H9 (cell line): ENCODE measurements around the gene APOL6. TPM values are rescaled to one million over a fixed set of nuclear protein-coding genes. Genes with fewer than 3 reads are reported as not detected.

ENCODE experiments used
- DNase-seq: peaks from one replicate; pipeline ENCODE4 v3.0.0-alpha.2; 2017
- H2AFZ ChIP-seq: one replicate; pipeline ENCODE4 v1.6.1; 2013; ENCODE audit warnings: mild to moderate bottlenecking, low read length, control low read depth, moderate library complexity
- H2AK5ac ChIP-seq: 2 replicates; pipeline ENCODE4 v1.6.1; 2013; ENCODE audit warnings: low read length, control low read depth, mixed read lengths; ENCODE audit not compliant: insufficient read length
- H2BK120ac ChIP-seq: one replicate; pipeline ENCODE4 v1.6.1; 2013; ENCODE audit warnings: low read depth, mild to moderate bottlenecking, low read length, control low read depth, inconsistent platforms; ENCODE audit not compliant: poor library complexity, severe bottlenecking
- H2BK12ac ChIP-seq: 2 replicates; pipeline ENCODE4 v1.6.1; 2013; ENCODE audit warnings: low read length, control low read depth, mixed read lengths, low read depth; ENCODE audit not compliant: insufficient read length
- H2BK15ac ChIP-seq: 2 replicates; pipeline ENCODE4 v1.6.1; 2013; ENCODE audit warnings: low read depth, low read length, control low read depth
- H2BK20ac ChIP-seq: one replicate; pipeline ENCODE4 v1.6.1; 2013; ENCODE audit warnings: low read depth, mild to moderate bottlenecking, low read length, control low read depth, inconsistent platforms; ENCODE audit not compliant: poor library complexity, severe bottlenecking
- H2BK5ac ChIP-seq: 2 replicates; pipeline ENCODE4 v1.6.1; 2013; ENCODE audit warnings: low read length, control low read depth, mixed read lengths; ENCODE audit not compliant: insufficient read length
- H3K14ac ChIP-seq: 2 replicates; pipeline ENCODE4 v1.6.1; 2013; ENCODE audit warnings: low read length, control low read depth; ENCODE audit not compliant: insufficient read depth
- H3K18ac ChIP-seq: 2 replicates; pipeline ENCODE4 v1.6.1; 2013; ENCODE audit warnings: low read depth, mild to moderate bottlenecking, mixed read lengths, low read length, control low read depth; ENCODE audit not compliant: insufficient read length
- H3K23ac ChIP-seq: 2 replicates; pipeline ENCODE4 v1.6.1; 2013; ENCODE audit warnings: low read length, control low read depth, mixed read lengths, low read depth; ENCODE audit not compliant: insufficient read length
- H3K23me2 ChIP-seq: 2 replicates; pipeline ENCODE4 v1.6.1; 2013; ENCODE audit warnings: low read depth, mild to moderate bottlenecking, mixed read lengths, low read length, control low read depth; ENCODE audit not compliant: insufficient read length, poor library complexity, severe bottlenecking
- H3K27ac ChIP-seq: 2 replicates; pipeline ENCODE4 v1.5.1; 2013; ENCODE audit warnings: low read length, control low read depth, mixed read lengths, low read depth; ENCODE audit not compliant: insufficient read length
- H3K27me3 ChIP-seq: 2 replicates; pipeline ENCODE4 v1.6.1; 2013; ENCODE audit warnings: low read length, control low read depth, inconsistent platforms; ENCODE audit not compliant: insufficient read depth
- H3K4ac ChIP-seq: 2 replicates; pipeline ENCODE4 v1.6.1; 2013; ENCODE audit warnings: low read depth, mild to moderate bottlenecking, control low read depth, inconsistent platforms, low read length, moderate library complexity
- H3K4me1 ChIP-seq: 2 replicates; pipeline ENCODE4 v1.6.1; 2013; ENCODE audit warnings: low read length, control low read depth, inconsistent platforms; ENCODE audit not compliant: insufficient read depth
- H3K4me2 ChIP-seq: 2 replicates; pipeline ENCODE4 v1.6.1; 2013; ENCODE audit warnings: low read length, control low read depth, mixed read lengths; ENCODE audit not compliant: insufficient read length, insufficient read depth
- H3K56ac ChIP-seq: 2 replicates; pipeline ENCODE4 v1.6.1; 2013; ENCODE audit warnings: low read depth, mild to moderate bottlenecking, mixed read lengths, low read length, control low read depth; ENCODE audit not compliant: insufficient read length
- H3K79me1 ChIP-seq: 2 replicates; pipeline ENCODE4 v1.6.1; 2013; ENCODE audit warnings: low read depth, mild to moderate bottlenecking, moderate library complexity, low read length, control low read depth, inconsistent platforms; ENCODE audit not compliant: insufficient read depth, poor library complexity, severe bottlenecking
- H3K79me2 ChIP-seq: 2 replicates; pipeline ENCODE4 v1.6.1; 2013; ENCODE audit warnings: low read length, control low read depth, inconsistent platforms; ENCODE audit not compliant: insufficient read depth
- H3K9ac ChIP-seq: 2 replicates; pipeline ENCODE4 v1.6.1; 2013; ENCODE audit warnings: low read length, control low read depth, mixed read lengths; ENCODE audit not compliant: insufficient read length; ENCODE audit errors: extremely low read depth
- H3K9me3 ChIP-seq: one replicate; pipeline ENCODE4 v1.6.1; 2013; ENCODE audit warnings: low read depth, low read length, inconsistent platforms; ENCODE audit not compliant: control insufficient read depth
- H3T11ph ChIP-seq: one replicate; pipeline ENCODE4 v1.6.1; 2013; ENCODE audit warnings: mild to moderate bottlenecking, low read length, control low read depth, inconsistent platforms
- H4K20me1 ChIP-seq: one replicate; pipeline ENCODE4 v1.6.1; 2013; ENCODE audit not compliant: control insufficient read depth, insufficient read length, insufficient read depth
- H4K5ac ChIP-seq: 2 replicates; pipeline ENCODE4 v1.6.1; 2013; ENCODE audit warnings: low read depth, mild to moderate bottlenecking, mixed read lengths, low read length, control low read depth; ENCODE audit not compliant: insufficient read length
- H4K8ac ChIP-seq: replicated peaks from 2 replicates; pipeline ENCODE4 v1.6.1; 2013; ENCODE audit warnings: low read length, control low read depth, mixed read lengths, low read depth; ENCODE audit not compliant: insufficient read length
- H4K91ac ChIP-seq: 2 replicates; pipeline ENCODE4 v1.6.1; 2013; ENCODE audit warnings: low read depth, mild to moderate bottlenecking, moderate library complexity, mixed read lengths, low read length, control low read depth; ENCODE audit not compliant: insufficient read length
- H3K27ac Mint-ChIP-seq, 3 experiments: 2 replicates in 2 of 3; 3 replicates in 1 of 3; pipeline ENCODE4 v1.8.0; 2020 to 2021; ENCODE audit warnings: mixed read lengths in 3 of 3, mild to moderate bottlenecking in 1 of 3, moderate library complexity in 1 of 3
- H3K27me3 Mint-ChIP-seq: 2 replicates; pipeline ENCODE4 v1.8.0; 2021; ENCODE audit warnings: low read depth, mild to moderate bottlenecking, moderate library complexity, mixed read lengths
- H3K36me3 Mint-ChIP-seq, 3 experiments: 2 replicates in 2 of 3; 3 replicates in 1 of 3; pipeline ENCODE4 v1.8.0; 2020 to 2021; ENCODE audit warnings: low read depth in 3 of 3, mixed read lengths in 3 of 3; ENCODE audit not compliant: insufficient read depth in 1 of 3
- H3K4me1 Mint-ChIP-seq, 2 experiments: 2 replicates each; pipeline ENCODE4 v1.8.0; 2020; ENCODE audit warnings: mixed read lengths in 2 of 2
- H3K4me3 Mint-ChIP-seq, 2 experiments: 2 replicates in 1 of 2; 3 replicates in 1 of 2; pipeline ENCODE4 v1.8.0; 2020 to 2021; ENCODE audit warnings: mild to moderate bottlenecking in 2 of 2, mixed read lengths in 2 of 2, moderate library complexity in 1 of 2
- H3K9me3 Mint-ChIP-seq, 2 experiments: 2 replicates in 1 of 2; 3 replicates in 1 of 2; pipeline ENCODE4 v1.8.0; 2020; ENCODE audit warnings: mild to moderate bottlenecking in 2 of 2, mixed read lengths in 2 of 2, moderate library complexity in 1 of 2
- WGBS: extraction: QIAGEN DNeasy Blood & Tissue Kit; methylation state at CpG from one replicate; pipeline ENCODE4 v1.1.7; 2013; ENCODE audit warnings: missing lambda C conversion rate, low lambda C conversion rate, mixed read lengths; ENCODE audit not compliant: insufficient read length; ENCODE audit errors: extremely low coverage; 5-methylcytosine and 5-hydroxymethylcytosine counted together
- total RNA-seq: library from RNA; stranded (reverse); gene quantifications from 2 replicates; pipeline ENCODE4 v1.2.1, GENCODE V29; 2021
- TF ChIP-seq, protein P1 (sequence below): fragments of 200-600 bp; sonication (generic); conservative IDR thresholded peaks from 3 replicates; pipeline ENCODE4 v1.8.0; 2021; ENCODE audit warnings: antibody characterized with exemption, mild to moderate bottlenecking

The APOL6 gene
- total RNA-seq, 1 experiment from 2014 or later: 0.07 TPM

GRCh38 chr22:35600476-35600875, 47.8 kb upstream of the APOL6 start:
- no peak overlapping the region for H4K5ac ChIP-seq
- no peaks in the 10 kb centered on the region for H3K23me2 ChIP-seq
- no peak overlapping the region for H2BK20ac ChIP-seq
- no peaks in the 10 kb centered on the region for H3K27me3 ChIP-seq
- H3K27ac ChIP-seq: no peak overlapping the region
- no peak overlapping the region for H3K23ac ChIP-seq
- H3K79me2 ChIP-seq: no peaks in the 10 kb centered on the region
- H3K4me1 ChIP-seq: no peaks in the 10 kb centered on the region
- H3K4me2 ChIP-seq: no peak overlapping the region
- no peak overlapping the region for H4K8ac ChIP-seq
- no peak overlapping the region for H3K56ac ChIP-seq
- H3K27ac Mint-ChIP-seq: no peak overlapping the region
- H3T11ph ChIP-seq: no peak overlapping the region
- no peak overlapping the region for H2AFZ ChIP-seq
- no peak overlapping the region for H3K4ac ChIP-seq
- no peak overlapping the region for H3K4me3 Mint-ChIP-seq
- H4K20me1 ChIP-seq: no peaks in the 10 kb centered on the region
- H3K14ac ChIP-seq: no peak overlapping the region
- no peak overlapping the region for H2BK120ac ChIP-seq
- TF ChIP-seq, protein P1, sequence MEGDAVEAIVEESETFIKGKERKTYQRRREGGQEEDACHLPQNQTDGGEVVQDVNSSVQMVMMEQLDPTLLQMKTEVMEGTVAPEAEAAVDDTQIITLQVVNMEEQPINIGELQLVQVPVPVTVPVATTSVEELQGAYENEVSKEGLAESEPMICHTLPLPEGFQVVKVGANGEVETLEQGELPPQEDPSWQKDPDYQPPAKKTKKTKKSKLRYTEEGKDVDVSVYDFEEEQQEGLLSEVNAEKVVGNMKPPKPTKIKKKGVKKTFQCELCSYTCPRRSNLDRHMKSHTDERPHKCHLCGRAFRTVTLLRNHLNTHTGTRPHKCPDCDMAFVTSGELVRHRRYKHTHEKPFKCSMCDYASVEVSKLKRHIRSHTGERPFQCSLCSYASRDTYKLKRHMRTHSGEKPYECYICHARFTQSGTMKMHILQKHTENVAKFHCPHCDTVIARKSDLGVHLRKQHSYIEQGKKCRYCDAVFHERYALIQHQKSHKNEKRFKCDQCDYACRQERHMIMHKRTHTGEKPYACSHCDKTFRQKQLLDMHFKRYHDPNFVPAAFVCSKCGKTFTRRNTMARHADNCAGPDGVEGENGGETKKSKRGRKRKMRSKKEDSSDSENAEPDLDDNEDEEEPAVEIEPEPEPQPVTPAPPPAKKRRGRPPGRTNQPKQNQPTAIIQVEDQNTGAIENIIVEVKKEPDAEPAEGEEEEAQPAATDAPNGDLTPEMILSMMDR: no peak
- peaks cover 4 to 10% of the 10 kb centered on the region in 2 experiments; a peak in 3 of 4 replicates for H3K4me1 Mint-ChIP-seq
- no peak overlapping the region for H4K91ac ChIP-seq
- H2BK15ac ChIP-seq: no peak overlapping the region
- WGBS: no CpG with 5 or more reads among the region's 12 CpGs
- no peak overlapping the region for H2AK5ac ChIP-seq
- H2BK12ac ChIP-seq: no peak overlapping the region
- no peak overlapping the region for H2BK5ac ChIP-seq
- H3K36me3 Mint-ChIP-seq: no peaks in the 10 kb centered on the region
- H3K9me3 Mint-ChIP-seq: no peaks in the 10 kb centered on the region
- no peaks in the 10 kb centered on the region for H3K9me3 ChIP-seq
- no peak overlapping the region for H3K9ac ChIP-seq
- H3K79me1 ChIP-seq: no peaks in the 10 kb centered on the region
- no peak overlapping the region for H3K18ac ChIP-seq
- H3K27me3 Mint-ChIP-seq: no peaks in the 10 kb centered on the region; the same call in 1 of the 2 replicates
- no peak for DNase-seq
